Esophagus muscularis mucosa (tissue), 4 donors: Measurements from ENCODE around the gene TDG. TPM values are rescaled to one million over a fixed set of nuclear protein-coding genes. Genes with fewer than 3 reads are reported as not detected.

Source experiments
- DNase-seq: peaks from one replicate; pipeline ENCODE4 v3.0.0-alpha.2; 2017; ENCODE audit errors: extremely low spot score
- H3K27ac ChIP-seq, 4 donors: fragments of 200-600 bp; sonication (generic); replicated peaks in 1 of 4; 1 replicate in 3 of 4; 2 replicates in 1 of 4; pipeline ENCODE4 v1.5.1; 2016 to 2019; ENCODE audit warnings: mild to moderate bottlenecking in 1 of 4
- H3K27me3 ChIP-seq, 4 donors: fragments of 200-600 bp; sonication (generic); one replicate each; pipeline versions ENCODE4 v1.5.1 to v1.6.0; 2016 to 2019
- H3K36me3 ChIP-seq, 4 donors: fragments of 200-600 bp; sonication (generic); one replicate each; pipeline ENCODE4 v1.5.1; 2016 to 2019
- H3K4me1 ChIP-seq, 4 donors: fragments of 200-600 bp; sonication (generic); one replicate each; pipeline ENCODE4 v1.5.1; 2016 to 2019
- H3K4me3 ChIP-seq, 4 donors: fragments of 200-600 bp; sonication (generic); 1 replicate in 2 of 4; 2 replicates in 2 of 4; pipeline ENCODE4 v1.5.1; 2016 to 2019; ENCODE audit warnings: mild to moderate bottlenecking in 4 of 4, moderate library complexity in 1 of 4
- H3K9me3 ChIP-seq, 4 donors: fragments of 200-600 bp; sonication (generic); 1 replicate in 3 of 4; 2 replicates in 1 of 4; pipeline ENCODE4 v1.5.1; 2016 to 2019
- EP300 ChIP-seq: sonication (generic); formaldehyde crosslinking; IDR thresholded peaks from one replicate; pipeline ENCODE4 v1.6.1; 2017; ENCODE audit warnings: antibody characterized with exemption
- POLR2A ChIP-seq: fragments of 450-650 bp; IDR thresholded peaks from one replicate; pipeline ENCODE4 v1.6.1; 2017; ENCODE audit warnings: antibody characterized with exemption, moderate library complexity, mild to moderate bottlenecking, low read depth
- POLR2AphosphoS5 ChIP-seq, 2 donors: sonication (generic); formaldehyde crosslinking; IDR thresholded peaks; one replicate each; pipeline ENCODE4 v1.6.1; 2017; ENCODE audit warnings: antibody characterized with exemption in 2 of 2
- WGBS: methylation state at CpG from one replicate; pipeline ENCODE4 v1.1.5; 2018; 5-methylcytosine and 5-hydroxymethylcytosine counted together
- intact Hi-C: fragments of 100-400 bp; cut with DNase I; formaldehyde crosslinking; loops from one replicate; pipeline ENCODE4 v1.15.1; 2023
- total RNA-seq, 4 donors: library from RNA; depleted of rRNA; stranded (reverse); fragments of >200 nt; gene quantifications; one replicate each; pipeline versions ENCODE4 v1.1.0 to v1.2.1, GENCODE V29; 2016
- TF ChIP-seq, protein P1 (sequence below), 3 experiments: fragments of 200-600 bp in 2 of 3; fragments of 450-650 bp in 1 of 3; sonication (generic) in 2 of 3; IDR thresholded peaks; one replicate each; pipeline ENCODE4 v1.5.1; 2017 to 2019; ENCODE audit warnings: antibody characterized with exemption in 3 of 3, mild to moderate bottlenecking in 2 of 3, moderate library complexity in 1 of 3

The TDG gene
- total RNA-seq, 4 donors from 2014 or later, result 13.7 to 16.4 (median 14.1) TPM

GRCh38 chr12:103929046-103929783 lies 36.5 kb upstream of the TDG start:
- Histone ChIP-seq H3K9me3 (no peaks in the 10 kb centered on the region), H3K4me3 (peak overlapping the region; percentile 80 to 89 (median 88)), H3K27ac (peak overlapping the region; percentile 90 to 97 (median 94)), H3K36me3 (peaks cover 0 to 22% (median 18%) of the 10 kb centered on the region in 4 donors), H3K27me3 (no peaks in the 10 kb centered on the region), H3K4me1 (peaks cover 26 to 47% (median 42%) of the 10 kb centered on the region in 4 donors)
- DNase-seq, result peak; percentile 95
- WGBS, result 1% methylated on average over 28 of the region's 37 CpGs
- TF ChIP-seq POLR2A, result peak; percentile 44
- no peak for TF ChIP-seq EP300
- TF ChIP-seq, protein P1, sequence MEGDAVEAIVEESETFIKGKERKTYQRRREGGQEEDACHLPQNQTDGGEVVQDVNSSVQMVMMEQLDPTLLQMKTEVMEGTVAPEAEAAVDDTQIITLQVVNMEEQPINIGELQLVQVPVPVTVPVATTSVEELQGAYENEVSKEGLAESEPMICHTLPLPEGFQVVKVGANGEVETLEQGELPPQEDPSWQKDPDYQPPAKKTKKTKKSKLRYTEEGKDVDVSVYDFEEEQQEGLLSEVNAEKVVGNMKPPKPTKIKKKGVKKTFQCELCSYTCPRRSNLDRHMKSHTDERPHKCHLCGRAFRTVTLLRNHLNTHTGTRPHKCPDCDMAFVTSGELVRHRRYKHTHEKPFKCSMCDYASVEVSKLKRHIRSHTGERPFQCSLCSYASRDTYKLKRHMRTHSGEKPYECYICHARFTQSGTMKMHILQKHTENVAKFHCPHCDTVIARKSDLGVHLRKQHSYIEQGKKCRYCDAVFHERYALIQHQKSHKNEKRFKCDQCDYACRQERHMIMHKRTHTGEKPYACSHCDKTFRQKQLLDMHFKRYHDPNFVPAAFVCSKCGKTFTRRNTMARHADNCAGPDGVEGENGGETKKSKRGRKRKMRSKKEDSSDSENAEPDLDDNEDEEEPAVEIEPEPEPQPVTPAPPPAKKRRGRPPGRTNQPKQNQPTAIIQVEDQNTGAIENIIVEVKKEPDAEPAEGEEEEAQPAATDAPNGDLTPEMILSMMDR (IDR thresholded peaks at IDR 0.05), result no peak
- TF ChIP-seq POLR2AphosphoS5 (IDR thresholded peaks at IDR 0.05), result peak; percentile 31 to 84
- intact Hi-C loops, result no loop called here

- no peak for DNase-seq
- intact Hi-C loops, result no loop called here
- Histone ChIP-seq H3K4me3 (peak overlapping the region; percentile 80 to 89 (median 88)), H3K36me3 (peaks cover 0 to 27% (median 23%) of the 10 kb centered on the region in 4 donors), H3K27ac (peak overlapping the region; percentile 90 to 97 (median 94)), H3K4me1 (peaks cover 29 to 52% (median 45%) of the 10 kb centered on the region in 4 donors), H3K27me3 (no peaks in the 10 kb centered on the region), H3K9me3 (no peaks in the 10 kb centered on the region)
- TF ChIP-seq POLR2A, result no peak
- WGBS, result 0% methylated on average over 17 of the region's 18 CpGs
Measured at GRCh38 chr12:103929784-103930033, 36.0 kb upstream of the TDG start.

GRCh38 chr12:103930034-103930786 lies 35.5 kb upstream of the TDG start, which contains the start of gene HSP90B1:
Gene HSP90B1 (plus strand): TSS chr12:103930410. CDS start chr12:103930516, 106 bp downstream.
- Histone ChIP-seq H3K27me3 (no peaks in the 10 kb centered on the region), H3K4me1 (peaks cover 34 to 57% (median 47%) of the 10 kb centered on the region in 4 donors), H3K4me3 (peak within 1 kb of the TSS; percentile 80 to 89 (median 88)), H3K36me3 (peaks cover 0 to 32% (median 28%) of the 10 kb centered on the region in 4 donors), H3K27ac (peak within 1 kb of the TSS; percentile 90 to 97 (median 94)), H3K9me3 (no peaks in the 10 kb centered on the region)
- peak; percentile 100 for DNase-seq
- 2% methylated on average over 10 of the region's 56 CpGs for WGBS
- TF ChIP-seq POLR2A, result peak; percentile 69
- TF ChIP-seq EP300, result no peak
- TF ChIP-seq, protein P1 (IDR thresholded peaks at IDR 0.05), result no peak
- peak; percentile 90 to 97 for TF ChIP-seq POLR2AphosphoS5 (IDR thresholded peaks at IDR 0.05)
- intact Hi-C loops, result no loop called here

- DNase-seq, result peak; percentile 92
- no peaks in the 10 kb centered on the region for H3K27me3 ChIP-seq
- H3K36me3 ChIP-seq, result peaks cover 0 to 40% (median 37%) of the 10 kb centered on the region in 4 donors
- peak overlapping the region; percentile 80 to 89 (median 88) for H3K4me3 ChIP-seq
- H3K4me1 ChIP-seq, result peaks cover 38 to 66% (median 54%) of the 10 kb centered on the region in 4 donors
- no peak for TF ChIP-seq EP300
- TF ChIP-seq POLR2AphosphoS5 (IDR thresholded peaks at IDR 0.05), result peak in 1 of 2 donors; percentile 35
- H3K9me3 ChIP-seq, result no peaks in the 10 kb centered on the region
- WGBS, result under 1% methylated on average over 37 of the region's 37 CpGs
- intact Hi-C loops, result no loop called here
- H3K27ac ChIP-seq, result peak overlapping the region; percentile 87 to 97 (median 92)
Measured at GRCh38 chr12:103930787-103931735, 34.6 kb upstream of the TDG start.

DNA sequence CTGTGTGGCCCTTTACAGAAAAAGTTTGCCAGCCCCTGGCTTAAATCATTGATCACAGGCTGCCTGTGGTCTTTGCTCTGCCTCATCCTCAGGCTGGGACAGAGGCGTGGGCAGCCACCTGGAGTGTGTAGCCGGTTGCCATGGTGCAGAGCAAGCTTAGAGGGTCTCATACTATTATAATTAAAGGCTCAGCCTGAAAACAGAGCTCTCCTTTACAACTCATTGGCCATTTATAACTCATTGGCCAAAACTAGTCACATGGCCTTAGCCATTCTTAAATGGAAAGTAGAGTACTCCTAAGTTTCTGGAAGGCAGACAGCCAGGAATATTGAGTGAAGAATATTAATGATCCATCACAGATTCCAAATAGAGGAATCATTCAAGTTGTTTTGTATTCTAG lies 32.4 kb upstream of the TDG start:
- Histone ChIP-seq H3K4me3 (peak overlapping the region in 1 of 4 donors; percentile 0), H3K27me3 (no peaks in the 10 kb centered on the region), H3K36me3 (peaks cover 6 to 62% (median 53%) of the 10 kb centered on the region in 4 donors), H3K27ac (no peak overlapping the region), H3K9me3 (no peaks in the 10 kb centered on the region), H3K4me1 (peaks cover 38 to 78% (median 58%) of the 10 kb centered on the region in 4 donors)
- DNase-seq, result no peak
- 83% methylated on average over 2 of the region's 2 CpGs for WGBS
- intact Hi-C loops, result loop anchor here (2.0 kb wide), 1 partner anchor 24 kb away; a partner anchor contains a TSS
- TF ChIP-seq EP300 (no peak), POLR2A (no peak), POLR2AphosphoS5 (IDR thresholded peaks at IDR 0.05) (no peak)
- TF ChIP-seq, protein P1 (IDR thresholded peaks at IDR 0.05), result no peak
